H1 (cell line): ENCODE results near the gene NTRK2. TPM values are rescaled to one million over a fixed set of nuclear protein-coding genes. Genes with fewer than 3 reads are reported as not detected.

ENCODE experiments used
- CHD1 ChIP-seq: IDR thresholded peaks from 2 replicates; pipeline ENCODE4 v1.6.1; 2012; ENCODE audit warnings: low read depth, low read length, improper control_type of control experiment
- CHD7 ChIP-seq: fragments of 300-600 bp; sonication (generic); IDR thresholded peaks from 2 replicates; pipeline ENCODE4 v1.7.1; 2012; ENCODE audit warnings: low read length, moderate library complexity, mild to moderate bottlenecking, inconsistent platforms; ENCODE audit not compliant: insufficient replicate concordance
- MAFK ChIP-seq: IDR thresholded peaks from 2 replicates; pipeline ENCODE4 v1.6.1; 2012; ENCODE audit warnings: low read depth, mild to moderate bottlenecking, improper control_type of control experiment, low read length
- RNF2 ChIP-seq: fragments of 200-900, 300-1000 bp; sonication (generic); IDR thresholded peaks from 2 replicates; pipeline ENCODE4 v1.7.1; 2016; ENCODE audit warnings: borderline replicate concordance, low read depth, mild to moderate bottlenecking, antibody characterized with exemption, low read length; ENCODE audit not compliant: poor library complexity, severe bottlenecking; ENCODE audit errors: missing control alignments
- USF2 ChIP-seq: IDR thresholded peaks from 2 replicates; pipeline ENCODE4 v1.6.1; 2011; ENCODE audit warnings: low read length, improper control_type of control experiment
- YY1 ChIP-seq: IDR thresholded peaks from 2 replicates; pipeline ENCODE4 v1.6.1; 2011; ENCODE audit warnings: low read depth, mild to moderate bottlenecking, low read length
- ZNF274 ChIP-seq: IDR thresholded peaks from 2 replicates; pipeline ENCODE4 v1.7.0; 2012; ENCODE audit warnings: low read length, borderline replicate concordance; ENCODE audit errors: extremely low read depth
- polyA plus RNA-seq, 7 experiments: library from polyadenylated mRNA; depleted of rRNA in 3 of 7; stranded (reverse) in 5 of 7; unstranded in 2 of 7; fragments of >200 nt in 5 of 7; fragments of 200-250 nt in 2 of 7; gene quantifications; 1 replicate in 5 of 7; 2 replicates in 1 of 7; 4 replicates in 1 of 7; pipeline versions ENCODE4 v1.2.1 to v1.2.3, GENCODE V29; 2011 to 2013; ENCODE audit warnings: missing spikeins in 2 of 7, mixed read lengths in 2 of 7
- total RNA-seq: library from RNA; stranded (reverse); fragmentation: NEBNext Ultra II Directional; extraction: Animal tissue kit (Norgen Biotek cat#: 25700); gene quantifications from 2 replicates; pipeline ENCODE4 v1.2.1, GENCODE V29; 2021

The NTRK2 gene
- total and polyA plus RNA-seq, 2 of the 8 experiments (the other 6 are each of a cell fraction or from before 2014, with no cell fraction given), result 0.03 to 0.04 TPM

GRCh38 chr9:84953797-84954705 lies 284.5 kb downstream of the NTRK2 start (continued):
- TF ChIP-seq CHD7, result no peak
- TF ChIP-seq RNF2, result no peak
- no peak for TF ChIP-seq USF2
- no peak for TF ChIP-seq MAFK
- no peak for TF ChIP-seq CHD1
- TF ChIP-seq ZNF274, result no peak
- peak; percentile 58; the same call in 1 of the 2 replicates for TF ChIP-seq YY1
